ENCODE data around the gene KITLG. TPM values are rescaled to one million over a fixed set of nuclear protein-coding genes. Genes with fewer than 3 reads are reported as not detected.
A peak's percentile ranks its signal among the peaks of the same experiment; 100 is the strongest.
"Not testable (repeated sequence)": the region's sequence is repeated elsewhere in the genome, so short reads cannot be mapped to it uniquely, and the experiment has no call there.

The KITLG gene
- total RNA-seq, 1 donor from 2014 or later: 0.61 TPM

- Mint-ChIP-seq H3K36me3 (ENCODE audit: unreplicated experiment) (no peaks in the 10 kb centered on the region), H3K9me3 (ENCODE audit: unreplicated experiment) (no peaks in the 10 kb centered on the region), H3K27me3 (ENCODE audit: unreplicated experiment) (no peaks in the 10 kb centered on the region), H3K27ac (ENCODE audit: unreplicated experiment) (peak overlapping the region; percentile 44), H3K4me3 (ENCODE audit: unreplicated experiment) (no peak overlapping the region), H3K4me1 (ENCODE audit: low read depth, unreplicated experiment) (peaks cover 9% of the 10 kb centered on the region)
- TF ChIP-seq CTCF (IDR thresholded peaks at IDR 0.05; ENCODE audit: partially characterized antibody, unreplicated experiment): no peak
- no peak for DNase-seq
These were observed 26.2 kb downstream of the KITLG start for GRCh38 chr12:88553941-88554658.

DNA sequence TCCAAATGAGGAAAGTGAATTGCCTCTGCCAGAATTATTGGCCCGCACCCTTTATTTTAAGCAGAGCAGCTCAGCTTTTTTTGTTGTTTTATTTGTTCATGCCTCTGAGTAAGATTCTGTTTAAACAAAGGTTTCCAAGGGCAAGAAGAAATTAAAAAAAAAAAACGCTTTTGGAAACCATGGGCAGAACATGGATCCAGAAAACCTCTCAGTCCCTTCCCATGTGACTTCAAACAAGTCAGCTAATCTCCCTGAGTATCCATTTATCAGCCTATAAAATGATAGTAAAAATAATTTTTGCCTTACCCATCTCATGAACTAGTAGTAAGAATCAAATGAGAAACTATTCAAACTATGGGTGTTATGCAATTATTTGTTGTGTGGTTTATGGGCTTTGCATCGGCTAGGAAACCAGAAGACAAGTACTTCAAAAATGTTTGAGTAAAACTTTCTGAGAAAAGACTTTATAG, 27.6 kb downstream of the KITLG start:
- no peak for TF ChIP-seq CTCF (IDR thresholded peaks at IDR 0.05; ENCODE audit: partially characterized antibody, unreplicated experiment)
- Mint-ChIP-seq H3K9me3 (ENCODE audit: unreplicated experiment) (no peaks in the 10 kb centered on the region), H3K36me3 (ENCODE audit: unreplicated experiment) (no peaks in the 10 kb centered on the region), H3K4me3 (ENCODE audit: unreplicated experiment) (no peak overlapping the region), H3K27me3 (ENCODE audit: unreplicated experiment) (no peaks in the 10 kb centered on the region), H3K4me1 (ENCODE audit: low read depth, unreplicated experiment) (peaks cover 9% of the 10 kb centered on the region), H3K27ac (ENCODE audit: unreplicated experiment) (no peak overlapping the region)
- no peak for DNase-seq

DNA sequence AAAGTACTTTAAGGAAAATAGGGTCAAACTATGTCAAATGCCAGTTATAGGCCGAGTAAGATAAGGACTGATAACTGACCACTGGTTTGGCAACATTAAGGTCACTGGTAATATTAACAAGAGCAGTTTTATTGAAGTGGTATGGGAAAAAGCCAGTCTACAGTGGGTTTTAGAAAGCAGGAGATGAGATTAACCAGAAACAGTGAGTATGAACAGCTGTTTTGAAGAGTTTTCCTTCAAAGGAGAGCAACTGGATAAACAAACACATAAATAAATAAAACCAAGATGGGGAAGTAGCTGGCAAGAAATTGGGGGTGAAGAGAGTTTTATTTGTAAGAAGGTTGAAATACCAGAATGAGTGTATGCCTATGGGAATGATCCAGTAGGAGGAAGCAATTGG, 30.3 kb downstream of the KITLG start:
- DNase-seq: no peak
- peaks cover 9% of the 10 kb centered on the region for H3K4me1 Mint-ChIP-seq (ENCODE audit: low read depth, unreplicated experiment)

DNA sequence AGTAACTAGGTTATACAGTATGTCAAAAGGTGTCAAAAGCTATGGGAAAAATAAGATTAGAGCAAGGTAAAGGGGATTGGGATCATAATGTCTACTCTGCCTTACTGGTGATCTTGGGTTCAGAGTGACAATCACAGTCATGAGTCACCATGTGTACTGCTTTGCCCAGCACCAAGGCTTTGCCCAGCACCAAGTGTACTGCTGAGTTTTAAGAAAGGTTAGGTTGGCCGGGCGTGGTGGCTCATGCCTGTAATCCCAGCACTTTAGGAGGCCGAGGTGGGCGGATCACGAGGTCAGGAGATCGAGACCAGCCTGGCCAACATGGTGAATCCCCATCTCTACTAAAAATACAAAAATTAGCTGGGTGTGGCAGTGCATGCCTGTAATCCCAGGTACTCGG, 32.3 kb downstream of the KITLG start:
- not testable (repeated sequence) for H3K27me3 Mint-ChIP-seq (ENCODE audit: unreplicated experiment); H3K27ac Mint-ChIP-seq (ENCODE audit: unreplicated experiment); H3K9me3 Mint-ChIP-seq (ENCODE audit: unreplicated experiment); DNase-seq; H3K36me3 Mint-ChIP-seq (ENCODE audit: unreplicated experiment); H3K4me1 Mint-ChIP-seq (ENCODE audit: low read depth, unreplicated experiment); H3K4me3 Mint-ChIP-seq (ENCODE audit: unreplicated experiment)

More for the DNA sequence above, 30.3 kb downstream of the KITLG start:
- Mint-ChIP-seq H3K27me3 (ENCODE audit: unreplicated experiment) (no peaks in the 10 kb centered on the region), H3K36me3 (ENCODE audit: unreplicated experiment) (no peaks in the 10 kb centered on the region), H3K27ac (ENCODE audit: unreplicated experiment) (no peak overlapping the region), H3K4me3 (ENCODE audit: unreplicated experiment) (no peak overlapping the region), H3K9me3 (ENCODE audit: unreplicated experiment) (no peaks in the 10 kb centered on the region)
- TF ChIP-seq CTCF (IDR thresholded peaks at IDR 0.05; ENCODE audit: partially characterized antibody, unreplicated experiment): no peak

DNA sequence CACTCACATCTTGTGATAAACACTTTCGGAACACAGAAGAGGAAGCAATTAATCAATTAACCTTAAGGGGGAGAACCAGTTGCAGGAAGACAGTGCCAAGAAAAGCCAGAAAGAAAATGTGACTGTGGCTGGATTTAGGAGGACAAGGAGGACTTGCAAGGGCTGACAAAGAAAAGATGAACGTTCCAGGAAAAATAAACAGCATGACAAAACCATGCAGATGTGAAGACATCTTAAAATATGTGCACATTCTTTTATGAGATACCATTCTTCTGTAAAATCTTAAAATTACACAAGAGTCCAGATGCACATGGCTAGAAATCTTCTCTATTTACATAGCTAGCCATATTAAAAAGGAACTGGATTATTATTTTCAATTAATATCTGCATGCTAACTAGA, 33.4 kb downstream of the KITLG start:
- Mint-ChIP-seq H3K27ac (ENCODE audit: unreplicated experiment) (no peak overlapping the region), H3K4me1 (ENCODE audit: low read depth, unreplicated experiment) (no peaks in the 10 kb centered on the region), H3K36me3 (ENCODE audit: unreplicated experiment) (no peaks in the 10 kb centered on the region), H3K9me3 (ENCODE audit: unreplicated experiment) (no peaks in the 10 kb centered on the region), H3K4me3 (ENCODE audit: unreplicated experiment) (no peak overlapping the region), H3K27me3 (ENCODE audit: unreplicated experiment) (no peaks in the 10 kb centered on the region)
- no peak for DNase-seq
- TF ChIP-seq CTCF (IDR thresholded peaks at IDR 0.05; ENCODE audit: partially characterized antibody, unreplicated experiment): no peak
